GM21723 (cell line): Measurements from ENCODE around the gene UNC13C.

ENCODE experiments used
- ATAC-seq: cut with Tn5 transposase; IDR thresholded peaks from one replicate; pipeline ENCODE4 v1.9.1; 2021; ENCODE audit warnings: mild to moderate bottlenecking, moderate library complexity; ENCODE audit not compliant: unreplicated experiment

Gene UNC13C

GRCh38 chr15:54017959-54018358, 39.7 kb downstream of the UNC13C start:
- ATAC-seq, result no peak

GRCh38 chr15:54026258-54026657, 48.0 kb downstream of the UNC13C start:
- no peak for ATAC-seq

DNA sequence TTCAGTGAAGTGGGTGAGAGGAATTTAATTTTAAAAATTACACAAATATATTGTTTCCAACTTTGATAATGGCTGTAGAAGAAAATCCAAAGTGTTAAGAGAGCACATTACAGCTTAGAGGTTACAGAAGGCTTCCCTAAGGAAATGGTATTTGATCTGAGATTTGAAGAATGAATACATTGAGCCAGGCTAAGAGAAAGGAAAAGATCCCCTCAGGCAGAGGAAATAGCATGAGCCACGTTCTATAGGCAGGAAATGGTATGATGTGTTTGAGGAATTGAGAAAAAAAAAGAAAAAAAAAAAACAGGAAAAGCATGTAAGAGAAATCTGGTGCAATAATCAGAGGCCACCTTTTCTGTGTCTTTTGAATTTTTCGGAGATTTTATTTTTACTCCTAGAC, 48.6 kb downstream of the UNC13C start:
- ATAC-seq, result no peak

DNA sequence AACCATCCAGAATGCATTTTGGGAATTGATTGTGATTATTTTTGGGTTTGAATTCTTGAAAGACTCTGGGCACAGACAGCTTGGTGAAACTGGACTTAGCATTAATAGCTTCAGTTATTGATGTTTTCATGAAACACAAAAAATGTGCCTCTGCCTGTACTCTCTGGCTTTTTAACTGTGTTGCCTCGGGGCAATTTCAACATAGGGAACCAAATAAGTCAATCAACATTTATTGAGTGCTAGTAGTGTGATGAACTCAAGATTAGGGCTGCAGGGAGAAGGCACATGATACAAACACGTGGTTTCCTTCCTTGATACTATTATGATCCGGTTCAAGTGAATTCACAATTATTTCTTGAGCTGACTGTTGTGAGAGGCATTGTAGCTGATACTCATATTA, 50.8 kb downstream of the UNC13C start:
- ATAC-seq, result no peak

DNA sequence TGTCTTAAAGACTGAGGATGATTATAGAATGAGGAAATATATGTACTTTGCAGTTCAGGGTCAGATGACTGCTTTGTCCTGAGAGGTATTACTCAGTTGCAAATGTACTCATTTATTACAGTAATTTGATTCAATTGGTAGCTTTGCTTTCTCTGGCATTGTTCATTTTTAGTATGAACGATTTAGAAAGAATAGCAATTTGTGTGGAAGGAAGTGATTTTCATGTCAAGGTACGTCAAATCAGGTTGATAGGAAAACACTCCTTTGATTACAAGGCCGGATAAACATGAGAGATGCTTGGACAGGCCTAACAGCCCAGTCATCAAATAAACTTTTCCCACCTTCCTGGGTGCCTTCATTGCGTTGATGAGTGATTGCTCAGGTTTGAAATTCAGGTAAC, 53.8 kb downstream of the UNC13C start:
- ATAC-seq, result no peak

- no peak for ATAC-seq
Measured at GRCh38 chr15:54033356-54033860, 55.2 kb downstream of the UNC13C start.

- ATAC-seq, result no peak
Measured at GRCh38 chr15:54033869-54034458, 55.7 kb downstream of the UNC13C start.

DNA sequence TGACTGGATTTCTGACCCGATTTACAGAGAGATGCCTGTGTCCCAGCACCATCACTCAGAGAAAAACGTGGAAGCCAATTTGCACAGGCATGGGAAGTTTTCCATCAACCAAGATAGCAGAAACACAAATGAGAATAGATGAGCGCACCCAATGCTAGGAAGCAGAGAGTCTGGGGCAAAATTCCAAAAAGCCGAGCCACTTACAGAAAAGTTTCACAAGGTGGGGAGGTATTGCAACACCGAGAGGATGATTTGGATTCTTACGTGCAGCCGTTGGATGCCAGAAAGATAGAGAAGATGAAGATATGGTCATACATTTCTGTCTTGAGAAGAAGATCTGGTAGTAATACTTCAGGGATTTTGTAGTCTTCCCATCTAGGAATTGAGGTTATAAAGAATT, 57.4 kb downstream of the UNC13C start:
- no peak for ATAC-seq

DNA sequence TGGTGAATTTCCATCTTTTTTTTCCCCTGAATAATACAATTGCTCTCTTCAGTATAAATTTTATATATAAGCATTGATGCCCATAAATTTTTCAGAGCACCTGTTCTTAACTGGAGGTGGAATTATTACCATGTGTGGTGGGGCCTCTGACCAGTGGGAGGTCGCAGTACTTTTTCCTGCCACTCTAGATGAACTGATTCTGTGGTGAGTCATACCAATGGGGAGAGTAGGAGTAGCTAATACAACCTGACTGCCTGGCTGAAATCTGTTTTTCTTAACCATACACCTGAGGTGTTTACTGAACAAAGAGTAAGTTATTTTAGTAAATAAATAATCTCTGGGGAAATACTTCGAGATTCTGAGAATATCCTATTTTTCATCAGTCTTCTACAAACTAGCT, 67.2 kb downstream of the UNC13C start:
- ATAC-seq, result no peak

DNA sequence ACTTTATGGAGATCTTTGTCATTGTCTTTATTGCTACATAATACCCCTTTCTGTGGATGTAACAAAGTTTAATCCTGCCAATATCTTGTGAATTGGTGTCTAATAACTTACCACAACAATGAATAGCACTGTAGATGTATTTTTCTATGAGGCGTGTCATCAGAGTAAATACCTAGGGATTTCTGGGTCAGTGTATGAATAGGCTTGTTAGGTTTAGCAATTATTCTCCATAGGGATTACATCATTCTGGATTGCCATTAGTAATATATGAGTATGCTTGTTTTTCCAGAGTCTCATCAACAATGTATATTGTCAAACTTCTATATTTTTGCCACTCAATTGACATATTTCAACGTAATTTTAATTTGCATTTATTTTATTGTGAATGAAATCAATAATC, 67.9 kb downstream of the UNC13C start:
- no peak for ATAC-seq

DNA sequence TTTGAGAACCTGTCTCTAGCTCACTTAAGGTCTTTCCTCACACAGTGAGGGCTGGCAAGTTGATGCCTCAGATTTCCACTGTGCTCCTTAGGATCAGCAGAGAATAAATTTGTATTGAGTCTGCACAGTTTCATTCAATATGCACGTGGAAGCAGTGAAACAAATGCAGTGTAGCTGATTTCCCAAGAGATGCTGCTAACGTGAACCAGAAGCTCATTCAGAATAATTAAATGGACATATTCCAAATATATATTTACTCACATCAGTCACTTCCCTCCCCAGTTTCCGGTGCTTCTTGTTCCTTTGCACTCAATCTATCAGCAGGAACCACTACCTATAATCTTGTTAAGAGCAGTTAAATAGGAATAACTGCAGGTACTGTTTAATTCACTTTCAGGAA, 86.1 kb downstream of the UNC13C start:
- ATAC-seq, result no peak

- no peak for ATAC-seq
Measured at GRCh38 chr15:54066403-54066802, 88.2 kb downstream of the UNC13C start.

- ATAC-seq, result no peak
Measured at GRCh38 chr15:54082836-54083492, 104.7 kb downstream of the UNC13C start.

GRCh38 chr15:54083501-54083900, 105.3 kb downstream of the UNC13C start:
- no peak for ATAC-seq

DNA sequence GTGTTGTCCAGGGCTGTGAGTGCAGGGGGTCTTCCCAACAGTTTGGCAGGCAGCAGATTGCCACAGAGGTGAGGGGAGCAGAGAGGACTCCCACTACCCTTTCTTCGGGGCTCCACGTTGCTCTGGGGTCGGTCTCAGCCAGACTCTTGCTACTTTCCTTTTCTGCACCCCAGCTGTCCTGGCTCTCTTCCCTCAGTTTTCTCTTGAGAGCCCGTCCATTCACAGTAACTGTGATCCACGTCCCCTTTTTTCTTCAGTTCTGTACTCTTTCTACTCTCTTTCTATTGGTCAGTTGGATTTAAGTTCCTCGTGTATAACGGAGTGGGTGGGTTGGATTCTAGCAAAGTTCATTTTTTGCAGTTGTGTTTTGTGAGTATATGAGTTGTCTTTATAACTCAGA, 105.8 kb downstream of the UNC13C start:
- ATAC-seq, result no peak

DNA sequence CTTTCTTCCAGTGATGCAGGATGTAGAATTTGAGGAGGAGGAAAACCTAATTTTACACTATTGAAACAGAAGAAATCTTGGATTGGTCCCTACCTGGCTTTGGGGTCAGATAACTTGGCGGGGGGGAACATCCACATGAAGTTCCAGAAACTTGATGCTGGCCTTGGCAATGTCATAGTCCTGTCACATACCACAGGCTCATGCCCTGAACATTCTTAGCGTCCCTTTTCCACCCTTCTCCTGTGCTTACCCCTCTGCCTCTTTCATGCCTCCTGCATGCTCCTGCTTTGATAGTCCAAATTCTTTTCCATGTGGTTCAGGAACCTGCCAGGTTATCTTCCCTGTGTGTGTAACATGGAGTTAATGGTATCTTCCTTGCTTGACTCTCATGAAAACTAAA, 110.6 kb downstream of the UNC13C start:
- ATAC-seq, result no peak

DNA sequence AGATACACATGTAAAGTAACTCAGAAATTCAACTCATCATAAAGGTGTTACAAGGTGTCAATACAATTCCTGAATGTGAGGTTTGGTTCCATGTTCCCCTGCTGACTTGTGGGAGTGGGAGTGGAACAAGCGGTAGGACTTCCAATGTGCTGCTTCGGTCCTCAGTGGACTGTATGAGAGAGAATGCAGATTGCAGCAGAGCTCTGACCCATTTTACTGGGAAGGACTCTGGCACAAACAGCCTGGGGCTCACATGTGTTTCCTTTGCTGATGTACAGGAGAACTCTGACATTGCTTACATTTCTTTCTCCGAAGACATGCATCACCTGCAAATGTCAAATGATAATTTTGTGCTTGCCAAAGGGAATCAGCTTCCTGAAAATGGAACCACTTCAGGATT, 111.5 kb downstream of the UNC13C start:
- no peak for ATAC-seq

DNA sequence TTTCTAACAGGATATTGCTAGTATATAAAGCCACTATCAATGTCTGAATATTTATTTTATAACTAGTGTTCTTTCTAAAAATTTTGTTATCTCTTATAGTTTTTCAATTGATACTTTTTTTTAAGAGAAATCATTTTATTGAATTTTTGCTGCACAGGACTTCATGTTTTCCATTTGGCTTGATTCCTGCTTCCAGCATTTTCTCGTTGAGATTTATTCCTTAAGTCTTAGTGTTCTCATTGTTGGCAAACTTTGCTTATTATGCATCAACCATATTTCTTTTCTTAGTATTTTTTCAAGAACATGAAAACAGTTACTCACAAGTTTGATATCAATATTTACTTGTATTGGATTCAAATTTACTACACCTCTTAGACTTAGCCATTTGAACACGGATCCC, 113.4 kb downstream of the UNC13C start:
- ATAC-seq, result no peak

- no peak for ATAC-seq
Measured at GRCh38 chr15:54094661-54095060, 116.4 kb downstream of the UNC13C start.

GRCh38 chr15:54097019-54097418, 118.8 kb downstream of the UNC13C start:
- no peak for ATAC-seq

DNA sequence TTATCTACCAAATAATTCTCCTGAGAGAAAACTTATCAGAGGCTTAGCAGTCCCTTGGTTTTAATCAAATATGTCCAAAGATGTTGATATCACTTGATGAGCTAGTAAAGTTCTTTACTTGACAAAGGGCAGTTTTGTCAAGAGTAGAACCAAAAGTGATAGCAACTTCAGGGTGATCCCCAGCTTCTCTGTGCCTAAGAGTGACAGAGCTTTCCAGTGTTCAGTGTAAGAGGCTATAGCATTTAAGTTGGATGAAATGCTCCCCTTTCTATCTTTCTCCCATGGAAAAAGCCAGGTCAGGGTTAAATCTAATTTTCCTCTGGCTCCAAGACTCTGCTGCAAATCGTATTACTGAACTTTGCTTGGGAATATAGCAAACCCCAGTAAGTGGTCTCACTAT, 120.8 kb downstream of the UNC13C start:
- no peak for ATAC-seq

DNA sequence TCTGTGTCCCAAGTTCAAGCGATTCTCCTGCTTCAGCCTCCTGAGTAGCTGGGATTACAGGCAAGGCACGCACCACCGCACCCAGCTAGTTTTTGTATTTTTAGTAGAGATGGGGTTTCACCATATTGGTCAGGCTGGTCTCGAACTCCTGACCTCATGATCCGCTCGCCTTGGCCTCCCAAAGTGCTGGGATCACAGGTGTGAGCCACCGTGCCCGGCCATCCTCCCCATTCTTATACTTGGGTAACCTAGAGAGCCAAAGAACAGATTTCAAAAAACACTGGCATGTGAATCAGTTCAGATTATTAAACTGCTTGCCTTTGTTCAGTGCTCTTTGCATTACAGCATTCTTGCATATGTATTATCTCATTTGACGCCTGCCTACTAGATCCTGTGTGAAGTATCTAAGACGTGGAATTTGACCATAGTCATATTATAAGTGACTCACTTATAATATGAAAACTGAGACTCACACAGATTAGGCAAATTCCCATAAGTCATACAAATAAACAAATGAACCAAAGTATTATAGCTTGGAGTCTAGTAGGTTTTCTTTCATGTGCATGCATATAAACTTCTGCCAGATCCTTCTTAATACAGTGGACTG, 123.5 kb downstream of the UNC13C start:
- ATAC-seq, result no peak
